ENCODE results near the gene SLC1A4.
A peak's percentile ranks its signal among the peaks of the same experiment; 100 is the strongest.

Gene SLC1A4

DNA sequence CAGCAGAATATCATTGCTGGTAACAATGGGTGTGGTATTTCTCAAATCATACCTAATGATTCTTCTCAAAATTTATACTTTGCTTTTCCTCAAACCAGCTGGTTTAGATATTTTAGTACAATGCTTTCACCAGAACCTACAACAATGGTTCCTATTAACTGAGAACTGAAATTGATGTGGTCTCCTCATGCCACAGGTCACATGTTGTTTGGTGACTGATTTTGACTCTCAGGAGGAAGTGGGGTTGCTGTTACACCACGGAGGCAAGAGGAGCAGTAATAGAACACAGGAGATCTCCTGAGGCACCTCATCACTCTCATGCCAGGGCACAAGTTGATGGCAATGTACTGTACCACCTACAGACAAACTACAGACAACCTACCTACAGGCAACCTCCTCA, 64.0 kb downstream of the SLC1A4 start:
- DNase-seq (ENCODE audit: low read depth): no peak

DNA sequence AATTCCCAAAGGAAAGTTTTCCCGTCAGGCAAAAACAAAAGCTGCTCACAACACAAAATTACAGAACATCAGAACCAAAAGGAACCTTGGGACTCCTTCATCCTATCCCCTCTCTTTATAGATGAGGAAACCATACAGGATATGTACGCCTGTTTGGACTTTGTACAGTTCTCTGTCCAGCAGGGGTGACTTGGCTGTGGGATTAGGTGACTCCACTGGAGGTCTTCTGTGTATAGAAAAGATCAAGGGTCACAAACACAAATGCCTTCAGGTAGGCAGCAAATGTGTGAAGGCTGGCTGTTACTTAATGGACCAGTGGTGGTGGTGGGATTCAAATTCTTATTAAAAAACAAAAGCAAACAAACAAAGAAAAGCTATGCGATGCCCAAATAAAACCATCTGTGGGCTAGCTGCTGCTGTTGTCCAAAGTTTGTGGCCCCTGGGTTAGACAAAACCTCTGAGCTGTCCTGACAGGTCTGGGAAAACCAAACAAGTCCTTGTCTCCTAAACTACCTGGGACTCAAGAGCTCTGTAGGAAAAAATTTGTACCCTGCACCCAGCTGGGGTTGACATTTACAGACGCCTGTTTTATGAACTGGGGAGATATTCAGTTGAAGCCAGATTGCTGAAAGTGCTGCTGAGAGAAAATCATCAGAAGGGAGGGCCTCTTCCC, 65.7 kb downstream of the SLC1A4 start:
- no peak for DNase-seq (ENCODE audit: low read depth)

DNA sequence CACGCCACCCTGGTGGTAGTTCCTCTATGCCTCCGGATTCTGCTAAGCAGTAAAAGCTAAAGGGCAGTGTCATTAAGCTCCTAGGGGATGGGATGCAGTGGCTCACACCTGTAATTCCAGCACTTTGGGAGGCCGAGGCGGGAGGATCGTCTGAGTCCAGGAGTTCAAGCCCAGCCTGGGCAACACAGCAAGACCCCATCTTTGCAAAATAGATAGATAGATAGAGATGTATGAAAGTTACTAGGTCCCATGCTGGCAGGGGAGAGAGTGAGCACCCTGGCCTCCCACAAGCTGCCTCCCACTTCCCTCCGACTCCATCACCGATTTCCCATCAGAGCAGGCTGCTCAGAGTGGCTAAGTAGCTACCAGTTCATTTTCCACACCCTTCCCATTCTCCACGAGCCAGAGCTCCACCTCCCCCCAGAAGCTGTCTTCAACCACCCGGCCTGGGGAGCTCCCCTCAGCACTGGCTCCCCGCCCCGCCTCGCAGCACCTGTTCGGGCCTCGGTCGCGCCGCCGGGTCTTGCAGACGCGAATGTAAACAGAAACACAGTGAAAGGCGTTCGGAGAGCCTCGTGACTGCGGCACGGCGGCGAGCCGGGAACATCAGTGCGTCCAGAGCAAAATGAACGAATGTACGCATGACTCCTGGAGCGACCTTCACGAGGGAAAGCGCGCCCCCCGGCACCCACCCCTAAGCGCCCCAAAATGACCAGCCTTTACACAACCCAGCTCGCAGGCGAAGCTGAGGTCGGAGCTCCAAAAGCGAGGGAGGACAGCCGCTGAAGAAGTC, 66.4 kb downstream of the SLC1A4 start:
- DNase-seq (ENCODE audit: low read depth): no peak

DNA sequence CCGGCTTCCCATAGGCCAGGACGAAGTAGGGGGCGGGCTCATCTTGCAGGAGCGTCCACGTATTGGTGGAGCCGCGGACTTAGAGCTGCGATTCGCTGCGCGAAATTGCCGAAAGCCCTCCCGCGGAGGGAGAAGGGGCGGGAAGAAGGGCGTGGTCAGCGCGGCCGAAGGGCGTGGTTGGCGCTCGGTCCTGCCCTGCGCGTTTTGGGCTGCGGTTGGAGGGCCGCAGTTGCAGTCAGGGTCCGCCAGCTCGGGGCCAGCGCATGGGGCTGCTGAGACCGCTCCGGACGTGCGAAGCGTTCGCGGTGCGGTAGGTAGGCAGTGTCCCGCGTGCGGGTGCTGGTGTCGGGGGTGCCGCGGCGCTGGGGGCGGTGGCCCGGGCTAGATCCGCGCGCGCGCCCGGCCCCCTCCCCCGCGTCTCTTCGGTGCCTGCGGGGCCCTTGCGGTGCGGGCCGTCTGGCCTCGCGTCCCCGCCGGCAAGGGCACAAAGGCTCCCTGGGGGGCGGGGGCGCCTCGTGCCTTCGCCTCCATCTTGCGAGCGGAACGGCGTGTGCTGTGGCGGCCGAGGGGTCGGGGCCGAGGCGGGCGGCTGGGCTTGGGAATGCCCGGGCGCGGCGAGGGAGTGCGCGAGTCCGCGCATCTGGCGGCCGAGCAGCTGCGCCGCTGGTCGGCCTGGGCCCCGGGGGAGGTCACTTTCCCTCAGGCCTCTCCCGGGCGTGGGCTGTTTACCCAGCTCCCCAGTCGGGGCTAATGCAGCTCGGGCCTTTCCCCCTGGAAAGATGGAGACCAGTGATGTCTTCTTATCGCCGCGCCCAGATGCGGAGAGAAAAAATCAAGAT, 67.2 kb downstream of the SLC1A4 start, which contains the start of gene CEP68:
CEP68 (plus strand) TSS at position 202 of the 839 bp plus-strand sequence. CDS start 13,029 bp downstream, outside the sequence.
- DNase-seq (ENCODE audit: low read depth): peak; percentile 86

DNA sequence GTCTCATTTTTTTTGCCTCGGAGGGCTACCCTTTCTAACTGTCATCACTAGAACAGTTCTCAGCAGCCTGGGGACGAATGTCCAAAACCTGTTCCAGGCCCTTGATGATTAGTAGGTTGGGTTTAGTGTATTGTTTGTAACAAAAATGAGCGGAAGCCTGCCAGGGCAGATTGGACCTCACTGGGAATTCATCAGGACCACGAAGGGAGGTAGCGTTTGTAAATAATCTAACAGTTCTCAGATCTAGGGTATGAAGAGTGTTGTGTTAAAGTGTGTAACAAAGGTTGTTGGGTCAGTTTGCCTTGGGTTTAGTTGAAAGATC, 67.8 kb downstream of the SLC1A4 start:
- DNase-seq (ENCODE audit: low read depth): no peak

DNA sequence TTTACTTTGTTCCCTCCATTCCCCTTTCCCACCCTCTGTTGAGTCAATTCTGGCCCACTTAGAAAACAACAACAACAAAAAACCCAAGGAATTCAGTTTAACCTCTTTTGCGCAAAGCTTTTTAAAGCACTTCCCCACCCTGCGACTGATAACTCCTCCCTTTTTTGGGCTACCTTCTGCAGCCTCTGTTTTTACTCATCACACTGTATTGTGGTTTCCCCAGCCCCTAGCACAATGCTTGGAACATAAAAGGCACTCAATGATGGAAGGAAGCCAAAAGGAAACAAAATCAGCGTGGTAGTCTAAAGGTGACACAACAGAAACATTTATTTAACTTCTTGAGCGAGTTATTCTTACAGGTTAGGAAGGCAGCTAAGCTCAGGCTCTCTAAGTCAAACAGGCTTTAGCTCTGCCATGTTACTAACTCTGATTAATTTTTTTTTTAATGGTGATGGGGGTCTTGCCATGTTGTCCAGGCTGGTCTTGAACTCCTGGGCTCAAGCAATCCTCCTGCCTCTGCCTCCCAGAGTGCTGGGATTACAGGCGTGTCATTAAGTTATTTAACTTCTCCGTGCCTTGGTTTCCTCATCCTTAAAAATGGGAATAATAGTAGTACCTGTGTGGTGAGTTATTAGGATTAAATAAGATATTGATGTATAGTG, 68.3 kb downstream of the SLC1A4 start:
- DNase-seq (ENCODE audit: low read depth): no peak

DNA sequence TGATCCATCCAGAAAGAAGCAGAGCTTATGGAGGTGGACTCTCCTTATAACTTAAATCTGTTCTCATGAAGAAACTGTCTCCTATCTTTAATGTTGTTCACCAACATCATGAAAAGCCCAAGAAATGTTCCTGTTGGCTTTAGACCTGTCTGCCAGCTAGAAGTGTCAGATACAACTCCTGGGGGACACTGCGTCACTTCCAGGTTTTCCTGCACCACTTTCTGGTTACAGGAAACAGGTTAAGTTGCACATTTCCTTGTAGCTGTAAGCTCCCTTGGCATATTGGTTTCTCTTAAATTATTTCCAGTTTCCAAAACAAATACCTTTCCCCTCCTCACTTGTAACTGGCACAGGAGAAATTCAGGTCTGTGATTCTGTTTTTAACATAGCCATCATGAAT, 69.9 kb downstream of the SLC1A4 start:
- no peak for DNase-seq (ENCODE audit: low read depth)

DNA sequence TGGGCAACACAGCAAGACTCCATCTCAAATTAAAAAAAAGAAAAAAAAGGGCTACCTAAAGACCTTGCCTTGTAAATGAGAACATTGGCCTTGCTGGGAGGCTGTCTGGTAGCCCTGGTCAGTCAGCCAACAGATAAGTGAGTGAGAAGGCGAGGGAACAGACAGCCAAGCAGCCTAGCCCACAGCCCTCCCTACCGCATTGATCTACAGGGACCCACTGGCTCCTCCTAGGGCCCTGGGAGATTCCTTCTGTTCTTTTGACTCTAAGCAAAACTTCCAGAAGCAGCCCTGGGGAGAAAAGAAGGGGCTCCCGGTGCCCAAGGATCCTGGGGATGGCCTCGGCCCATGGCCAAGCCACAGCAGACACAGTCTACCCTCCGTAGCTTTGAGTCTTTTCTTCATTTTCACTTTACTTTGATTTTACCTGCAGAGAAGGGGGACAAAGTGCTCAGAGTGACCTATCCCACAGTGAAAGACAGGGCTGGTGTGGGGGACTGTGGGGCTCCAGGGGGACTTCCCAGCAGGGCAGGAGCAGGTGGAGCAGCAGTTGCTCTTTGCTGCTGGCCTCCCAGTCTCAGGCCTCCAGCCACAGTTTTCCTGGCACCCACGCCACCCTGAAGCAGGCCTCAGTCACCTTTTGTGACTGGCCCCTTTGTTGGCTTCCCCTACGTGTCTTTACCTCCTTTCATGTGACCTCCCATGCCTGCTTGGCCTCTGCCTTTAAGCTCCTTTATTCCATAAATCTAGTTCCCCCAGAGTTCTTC, 72.1 kb downstream of the SLC1A4 start:
- DNase-seq (ENCODE audit: low read depth): no peak

DNA sequence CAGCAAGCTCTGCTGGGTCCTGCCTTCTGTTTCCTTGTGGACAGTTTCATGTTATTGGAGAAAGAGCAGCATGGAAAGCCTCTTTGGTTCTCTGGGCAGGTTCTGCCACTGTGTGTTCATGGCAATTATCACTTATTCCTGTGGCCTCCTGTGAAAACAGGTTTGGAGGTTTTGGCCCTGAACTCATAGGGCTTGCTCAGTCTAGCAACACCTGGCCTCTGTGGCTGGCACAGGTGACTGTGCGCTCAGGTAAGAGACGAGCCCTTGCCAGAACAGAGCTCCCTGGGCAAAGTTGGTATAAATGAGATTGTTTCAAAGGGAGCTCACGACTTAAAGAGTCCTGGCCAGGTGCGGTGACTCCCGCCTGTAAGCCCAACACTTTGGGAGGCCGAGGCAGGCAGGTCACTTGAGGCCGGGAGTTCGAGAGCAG, 72.7 kb downstream of the SLC1A4 start:
- DNase-seq (ENCODE audit: low read depth): no peak

DNA sequence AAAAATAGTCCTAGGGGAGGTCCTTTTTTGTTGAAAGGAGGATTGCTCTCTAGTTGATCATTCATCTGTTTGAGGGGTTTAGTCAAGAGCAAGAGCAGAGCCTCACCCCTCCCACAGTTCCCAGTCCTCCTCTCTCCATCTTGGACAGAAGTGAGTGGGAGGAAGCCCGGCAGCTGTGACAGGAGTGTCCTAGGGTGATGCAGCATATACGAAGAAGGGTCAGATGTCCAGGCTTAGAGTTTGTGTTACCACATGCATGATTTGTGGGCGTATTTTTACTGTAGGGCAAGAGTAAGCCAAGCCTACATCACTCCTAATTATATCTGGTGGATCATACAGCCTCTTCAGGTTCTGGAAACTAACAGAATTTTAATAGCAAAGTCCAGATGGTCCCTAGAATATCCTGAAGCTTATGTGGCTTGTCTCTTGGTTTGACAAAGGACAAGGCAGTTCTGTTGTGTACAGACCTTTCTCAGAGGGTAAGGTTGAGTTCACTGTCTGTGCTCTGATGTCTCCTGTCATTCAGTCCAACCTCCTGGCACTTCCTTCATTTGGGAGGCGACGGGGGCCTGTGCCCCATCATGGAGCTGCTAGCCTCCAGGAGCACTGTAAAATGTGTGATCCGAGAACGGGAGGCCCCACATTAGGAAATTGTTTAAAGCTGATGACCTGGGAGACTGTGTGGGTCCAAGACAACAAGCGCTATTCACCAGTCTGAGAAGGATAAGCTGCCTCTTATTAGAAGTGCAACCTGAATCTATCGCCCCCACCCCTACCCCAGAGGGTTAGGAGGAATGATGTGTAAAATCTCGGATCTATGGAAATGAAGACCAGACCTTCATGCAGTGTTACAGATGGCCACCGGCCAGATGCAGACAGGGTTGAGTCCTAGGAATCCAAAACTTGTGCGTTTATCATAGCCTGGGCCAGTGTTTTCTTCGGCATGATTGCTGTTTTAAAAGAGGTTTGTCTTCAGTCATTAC, 73.9 kb downstream of the SLC1A4 start:
- DNase-seq (ENCODE audit: low read depth): no peak

DNA sequence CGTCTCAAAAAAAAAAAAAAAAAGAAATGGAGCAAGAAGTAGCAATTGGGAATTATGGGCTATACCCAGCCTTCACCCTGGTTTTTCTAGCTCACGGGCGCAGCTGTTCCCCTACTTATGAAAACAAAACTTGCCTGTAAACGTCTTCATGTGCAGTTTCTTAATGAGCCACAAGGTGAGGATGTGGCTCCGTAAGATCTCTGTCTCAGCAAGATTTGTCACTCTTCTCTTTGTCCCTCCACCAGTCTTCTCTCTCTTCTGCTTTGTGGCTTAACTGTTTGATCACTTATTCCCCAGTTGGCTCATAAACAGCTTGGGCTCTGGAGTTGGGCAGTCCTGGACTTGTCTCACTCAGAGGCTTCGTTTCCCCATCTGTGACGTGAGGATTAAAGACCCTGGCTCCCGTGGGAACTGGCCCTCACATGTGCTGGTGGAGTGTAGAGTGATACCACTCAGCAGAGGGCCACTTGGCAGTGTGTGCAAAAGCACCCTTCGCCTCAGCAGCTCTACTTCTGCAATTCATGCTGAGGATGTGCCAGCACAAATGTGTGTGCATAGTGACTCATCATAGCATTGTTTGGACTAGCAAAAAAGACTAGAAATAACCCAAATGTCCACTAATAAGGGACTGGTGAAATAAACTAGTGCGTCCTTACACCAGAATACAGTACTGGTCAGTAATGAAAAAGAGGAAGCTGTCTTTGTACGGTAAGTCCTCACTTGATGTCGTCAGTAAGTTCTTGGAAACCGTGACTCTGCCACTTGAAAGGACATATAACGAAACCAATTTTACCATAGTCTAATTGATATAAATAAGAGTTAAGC, 75.7 kb downstream of the SLC1A4 start:
- no peak for DNase-seq (ENCODE audit: low read depth)

DNA sequence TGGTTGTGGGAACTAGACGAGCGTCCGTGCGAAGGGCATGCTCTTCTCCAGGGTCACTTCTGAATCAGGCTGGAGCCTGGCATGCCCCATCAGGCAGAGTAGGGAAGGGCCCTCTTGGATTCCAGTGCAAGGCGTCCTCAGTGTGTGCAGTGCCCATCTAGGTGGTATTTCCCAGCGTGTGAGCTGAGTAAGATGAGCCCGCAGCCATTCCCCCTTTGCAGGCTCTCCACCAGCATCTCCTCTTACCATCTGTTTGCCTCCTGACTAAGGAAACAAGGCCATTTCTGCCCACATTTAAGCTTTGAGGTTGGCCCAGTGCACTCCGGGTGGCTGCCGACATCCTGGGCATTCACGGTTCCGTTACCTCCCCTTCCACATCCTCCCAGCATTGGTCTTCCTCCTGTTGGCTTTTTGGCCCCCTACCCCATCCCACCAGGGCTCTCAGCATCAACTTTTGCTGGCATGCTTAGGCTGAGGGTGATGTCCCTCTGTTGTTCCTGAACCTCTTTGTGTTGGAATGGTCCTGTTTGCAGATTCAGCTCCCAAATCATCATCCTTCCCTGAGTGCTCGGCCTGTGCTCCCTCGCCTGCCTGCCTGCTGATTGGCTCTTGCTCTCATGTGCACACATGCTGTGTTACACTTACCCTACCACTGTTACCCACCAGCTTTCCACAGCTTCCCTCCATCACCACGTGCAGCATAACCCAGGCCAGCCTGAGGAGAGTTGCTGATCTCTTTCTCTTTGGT, 78.8 kb downstream of the SLC1A4 start:
- no peak for DNase-seq (ENCODE audit: low read depth)

DNA sequence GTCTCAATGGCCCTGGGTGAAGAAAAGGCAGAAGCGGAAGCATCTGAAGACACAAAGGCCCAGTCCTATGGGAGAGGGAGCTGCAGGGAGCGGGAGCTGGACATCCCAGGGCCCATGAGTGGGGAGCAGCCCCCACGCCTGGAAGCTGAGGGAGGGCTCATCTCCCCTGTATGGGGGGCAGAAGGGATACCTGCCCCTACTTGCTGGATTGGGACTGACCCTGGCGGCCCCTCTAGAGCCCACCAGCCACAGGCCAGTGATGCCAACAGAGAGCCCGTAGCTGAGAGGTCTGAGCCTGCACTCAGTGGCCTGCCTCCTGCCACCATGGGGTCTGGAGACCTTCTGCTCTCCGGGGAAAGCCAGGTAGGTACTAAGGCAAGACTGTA, 80.2 kb downstream of the SLC1A4 start:
- DNase-seq (ENCODE audit: low read depth): no peak

DNA sequence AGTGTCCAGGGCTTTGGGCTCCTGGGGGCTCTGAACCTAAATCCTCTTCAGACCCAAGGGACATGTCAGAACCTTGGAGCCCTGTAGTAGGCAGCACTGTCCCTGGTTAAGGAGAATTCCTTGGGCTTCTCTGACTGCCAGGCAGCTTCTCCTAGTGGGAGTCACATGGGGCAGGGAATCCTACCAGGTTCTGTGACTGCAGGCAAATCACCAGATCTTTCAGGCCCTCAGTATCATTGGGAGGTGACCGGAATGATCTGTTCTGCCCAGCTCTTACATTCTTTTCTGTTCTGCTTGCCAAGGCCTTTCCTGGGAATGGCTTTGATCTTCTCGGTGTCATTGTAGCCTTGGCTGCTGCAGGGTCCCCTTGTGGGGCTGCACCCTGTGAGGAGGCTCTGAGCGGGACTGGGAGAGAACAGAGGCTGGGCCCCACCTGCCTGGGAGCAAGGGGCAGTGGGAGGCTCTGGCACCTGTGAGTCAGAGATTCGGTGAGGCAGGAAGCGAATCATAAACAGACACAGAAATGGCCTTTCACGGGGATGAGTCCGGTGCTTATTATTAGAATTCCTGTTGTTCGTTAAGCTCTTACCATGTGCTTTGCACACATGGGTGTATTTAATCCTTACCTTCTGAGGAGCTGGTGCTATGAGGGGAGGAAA, 81.1 kb downstream of the SLC1A4 start:
- no peak for DNase-seq (ENCODE audit: low read depth)

DNA sequence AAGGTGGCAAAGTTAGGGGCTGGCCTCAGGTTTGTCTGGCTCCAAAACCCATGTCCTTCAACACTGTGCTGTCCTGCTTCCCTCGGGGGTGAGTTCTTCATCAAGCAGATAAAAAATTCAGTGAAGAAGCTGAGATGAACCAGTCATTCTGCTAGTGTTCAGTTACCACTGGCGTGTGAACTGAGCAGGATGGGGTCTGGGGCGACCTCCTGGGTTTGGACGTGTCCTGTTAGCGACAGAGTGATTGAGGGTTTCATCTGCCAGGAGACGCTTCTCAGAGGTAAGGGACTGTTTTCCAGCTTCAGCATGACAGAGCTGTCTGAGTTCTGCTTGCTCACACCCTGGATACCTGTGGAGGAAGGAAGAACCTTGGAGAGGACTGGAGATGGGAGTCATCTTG, 81.7 kb downstream of the SLC1A4 start:
- no peak for DNase-seq (ENCODE audit: low read depth)

DNA sequence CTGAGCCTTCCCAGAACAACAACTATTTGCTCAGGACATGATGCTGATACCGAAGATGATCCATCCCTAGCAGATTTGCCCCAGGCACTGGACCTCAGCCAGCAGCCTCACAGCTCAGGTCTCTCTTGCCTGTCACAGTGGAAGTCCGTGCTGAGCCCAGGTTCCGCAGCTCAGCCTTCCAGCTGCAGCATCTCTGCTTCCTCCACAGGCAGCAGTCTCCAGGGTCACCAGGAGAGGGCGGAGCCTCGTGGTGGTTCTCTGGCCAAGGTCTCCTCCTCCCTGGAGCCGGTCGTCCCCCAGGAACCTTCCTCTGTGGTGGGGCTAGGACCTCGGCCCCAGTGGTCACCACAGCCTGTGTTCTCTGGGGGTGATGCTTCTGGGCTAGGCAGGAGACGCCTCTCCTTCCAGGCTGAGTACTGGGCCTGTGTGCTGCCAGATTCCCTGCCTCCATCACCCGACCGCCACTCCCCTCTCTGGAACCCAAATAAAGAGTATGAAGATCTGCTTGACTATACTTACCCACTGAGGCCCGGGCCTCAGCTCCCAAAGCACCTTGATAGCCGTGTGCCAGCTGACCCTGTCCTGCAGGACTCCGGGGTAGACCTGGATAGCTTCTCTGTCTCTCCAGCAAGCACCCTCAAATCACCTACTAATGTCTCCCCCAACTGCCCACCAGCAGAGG, 82.4 kb downstream of the SLC1A4 start:
- no peak for DNase-seq (ENCODE audit: low read depth)

DNA sequence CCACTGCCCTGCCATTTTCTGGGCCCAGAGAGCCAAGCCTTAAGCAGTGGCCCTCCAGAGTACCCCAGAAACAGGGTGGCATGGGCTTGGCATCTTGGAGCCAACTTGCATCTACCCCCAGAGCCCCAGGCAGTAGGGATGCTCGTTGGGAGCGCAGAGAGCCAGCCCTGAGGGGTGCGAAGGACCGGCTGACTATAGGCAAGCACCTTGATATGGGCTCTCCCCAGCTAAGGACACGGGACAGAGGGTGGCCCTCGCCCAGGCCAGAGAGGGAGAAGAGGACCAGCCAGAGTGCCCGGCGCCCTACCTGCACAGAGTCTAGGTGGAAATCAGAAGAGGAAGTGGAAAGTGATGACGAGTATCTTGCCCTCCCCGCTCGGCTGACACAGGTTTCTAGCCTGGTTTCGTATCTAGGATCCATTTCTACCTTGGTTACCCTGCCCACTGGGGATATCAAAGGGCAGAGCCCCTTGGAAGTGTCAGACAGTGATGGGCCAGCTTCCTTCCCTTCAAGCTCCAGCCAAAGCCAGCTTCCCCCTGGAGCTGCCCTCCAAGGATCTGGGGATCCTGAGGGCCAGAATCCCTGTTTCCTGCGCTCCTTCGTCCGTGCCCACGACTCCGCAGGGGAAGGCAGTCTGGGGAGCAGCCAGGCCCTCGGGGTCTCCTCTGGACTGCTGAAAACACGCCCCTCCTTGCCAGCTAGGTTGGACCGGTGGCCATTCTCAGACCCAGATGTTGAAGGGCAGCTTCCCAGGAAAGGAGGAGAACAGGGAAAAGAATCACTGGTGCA, 83.2 kb downstream of the SLC1A4 start:
- DNase-seq (ENCODE audit: low read depth): no peak

All from stimulated activated CD8-positive, alpha-beta memory T cell treated with anti-CD3 and anti-CD28 coated beads, Interleukin-15, amount 100 ng/mL, for 24 hours (primary cell).